Upper lobe of left lung (tissue), 4 donors: ENCODE results near the gene TAAR6.

ENCODE experiments used
- EP300 ChIP-seq, 4 donors: sonication (generic); formaldehyde crosslinking; IDR thresholded peaks; one replicate each; pipeline ENCODE4 v1.5.1; 2017; ENCODE audit warnings: antibody characterized with exemption in 4 of 4, control low read depth in 2 of 4
- POLR2A ChIP-seq, 4 donors: fragments of 450-650 bp; IDR thresholded peaks; one replicate each; pipeline ENCODE4 v1.5.1; 2016 to 2017; ENCODE audit warnings: antibody characterized with exemption in 4 of 4, mild to moderate bottlenecking in 2 of 4
- TF ChIP-seq, protein P1 (sequence below), 6 experiments: fragments of 450-650 bp in 4 of 6; fragments of 200-600 bp in 2 of 6; sonication (generic) in 2 of 6; IDR thresholded peaks; one replicate each; pipeline ENCODE4 v1.5.1; 2016 to 2019; ENCODE audit warnings: antibody characterized with exemption in 6 of 6

DNA sequence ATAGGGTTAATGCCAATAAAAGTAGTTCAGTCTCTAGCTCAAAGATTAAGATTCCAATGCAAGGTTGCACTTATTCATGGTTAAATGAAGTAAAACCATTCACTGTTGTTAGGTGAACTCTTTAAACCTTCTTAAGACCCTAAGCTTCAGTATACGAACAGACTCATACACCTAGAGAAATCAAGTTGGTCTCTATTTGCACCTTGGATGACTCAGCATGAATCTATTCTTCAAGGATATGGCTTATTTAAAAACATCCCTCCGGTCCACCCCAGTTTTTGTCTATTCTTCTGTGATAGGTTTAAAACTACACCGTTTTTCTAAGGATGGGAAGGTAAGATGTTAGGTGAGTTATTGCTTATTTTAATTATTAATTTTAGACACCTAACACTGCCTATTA lies 33.0 kb upstream of the TAAR6 start:
- no peak for TF ChIP-seq POLR2A (IDR thresholded peaks at IDR 0.05)
- TF ChIP-seq, protein P1, sequence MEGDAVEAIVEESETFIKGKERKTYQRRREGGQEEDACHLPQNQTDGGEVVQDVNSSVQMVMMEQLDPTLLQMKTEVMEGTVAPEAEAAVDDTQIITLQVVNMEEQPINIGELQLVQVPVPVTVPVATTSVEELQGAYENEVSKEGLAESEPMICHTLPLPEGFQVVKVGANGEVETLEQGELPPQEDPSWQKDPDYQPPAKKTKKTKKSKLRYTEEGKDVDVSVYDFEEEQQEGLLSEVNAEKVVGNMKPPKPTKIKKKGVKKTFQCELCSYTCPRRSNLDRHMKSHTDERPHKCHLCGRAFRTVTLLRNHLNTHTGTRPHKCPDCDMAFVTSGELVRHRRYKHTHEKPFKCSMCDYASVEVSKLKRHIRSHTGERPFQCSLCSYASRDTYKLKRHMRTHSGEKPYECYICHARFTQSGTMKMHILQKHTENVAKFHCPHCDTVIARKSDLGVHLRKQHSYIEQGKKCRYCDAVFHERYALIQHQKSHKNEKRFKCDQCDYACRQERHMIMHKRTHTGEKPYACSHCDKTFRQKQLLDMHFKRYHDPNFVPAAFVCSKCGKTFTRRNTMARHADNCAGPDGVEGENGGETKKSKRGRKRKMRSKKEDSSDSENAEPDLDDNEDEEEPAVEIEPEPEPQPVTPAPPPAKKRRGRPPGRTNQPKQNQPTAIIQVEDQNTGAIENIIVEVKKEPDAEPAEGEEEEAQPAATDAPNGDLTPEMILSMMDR (IDR thresholded peaks at IDR 0.05): no peak
- no peak for TF ChIP-seq EP300 (IDR thresholded peaks at IDR 0.05)
